ENCODE results near the gene GGN.
"Not testable (repeated sequence)": the region's sequence is repeated elsewhere in the genome, so short reads cannot be mapped to it uniquely, and the experiment has no call there.

The GGN gene, protein sequence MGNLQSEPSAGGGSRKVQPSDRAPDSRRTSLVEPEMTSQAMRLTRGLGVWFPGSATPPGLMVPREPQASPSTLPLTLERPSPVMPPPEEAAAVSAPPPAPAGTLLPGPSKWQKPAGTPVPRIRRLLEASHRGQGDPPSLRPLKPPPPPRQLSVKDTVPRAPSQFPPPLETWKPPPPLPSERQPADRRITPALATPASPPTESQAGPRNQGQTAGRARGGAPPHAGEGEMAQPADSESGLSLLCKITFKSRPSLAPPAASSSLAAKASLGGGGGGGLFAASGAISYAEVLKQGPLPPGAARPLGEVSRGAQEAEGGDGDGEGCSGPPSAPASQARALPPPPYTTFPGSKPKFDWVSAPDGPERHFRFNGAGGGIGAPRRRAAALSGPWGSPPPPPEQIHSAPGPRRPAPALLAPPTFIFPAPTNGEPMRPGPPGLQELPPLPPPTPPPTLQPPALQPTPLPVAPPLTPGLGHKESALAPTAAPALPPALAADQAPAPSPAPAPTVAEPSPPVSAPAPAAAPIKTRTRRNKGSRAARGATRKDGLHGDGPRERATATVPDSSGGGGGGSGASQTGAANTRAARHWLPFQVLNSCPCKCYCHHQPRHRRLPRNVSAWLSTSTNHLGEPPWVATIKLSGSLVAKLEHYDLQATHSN
- total RNA-seq, result 0.07 to 0.99 (median 0.18) reads per million in 17 experiments

DNA sequence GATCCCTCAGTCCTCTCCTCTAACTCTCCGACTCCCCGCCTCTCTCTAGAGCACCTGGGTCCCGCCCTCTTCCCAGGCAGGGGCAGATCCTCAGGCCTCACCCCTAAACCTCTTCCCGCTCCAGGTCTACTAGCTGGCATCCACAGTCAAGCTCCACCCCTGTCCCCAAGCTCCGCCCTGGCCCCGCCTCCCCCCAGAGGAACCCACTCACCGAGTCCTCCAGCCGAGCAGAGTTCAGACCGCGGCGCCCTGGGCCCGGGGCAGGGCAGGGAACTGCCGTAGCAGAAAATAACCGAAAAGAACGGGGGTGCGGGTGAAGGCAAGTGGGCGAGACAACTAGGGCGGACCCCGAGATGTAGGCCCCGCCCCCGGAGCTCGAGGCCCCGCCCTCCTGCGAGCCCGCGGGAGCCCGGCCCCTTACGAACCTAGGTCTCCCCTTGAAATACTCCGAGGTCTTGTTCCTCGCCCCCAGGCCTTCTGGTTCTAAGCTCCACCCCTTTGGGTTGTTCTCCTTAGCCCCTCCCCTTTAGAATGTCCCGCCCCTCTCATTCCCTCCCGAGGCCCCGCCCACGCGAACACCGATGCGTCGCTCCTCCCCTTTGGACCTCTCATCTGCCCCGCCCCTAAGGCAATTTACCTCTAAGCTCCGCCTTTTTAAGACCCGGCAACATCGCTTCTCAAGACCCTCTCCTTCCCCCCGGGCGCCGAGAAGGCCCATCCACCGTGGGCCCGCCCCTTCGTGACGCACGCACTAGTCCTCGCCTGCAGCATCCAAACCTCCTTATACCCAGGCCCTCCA lies at the start of gene GGN:
Gene GGN, minus strand, starts transcription at position 485 of the 799 bp plus-strand sequence. CDS start 773 bp downstream, outside the sequence.
- peak; percentile 64 to 82 (median 74) for DNase-seq

DNA sequence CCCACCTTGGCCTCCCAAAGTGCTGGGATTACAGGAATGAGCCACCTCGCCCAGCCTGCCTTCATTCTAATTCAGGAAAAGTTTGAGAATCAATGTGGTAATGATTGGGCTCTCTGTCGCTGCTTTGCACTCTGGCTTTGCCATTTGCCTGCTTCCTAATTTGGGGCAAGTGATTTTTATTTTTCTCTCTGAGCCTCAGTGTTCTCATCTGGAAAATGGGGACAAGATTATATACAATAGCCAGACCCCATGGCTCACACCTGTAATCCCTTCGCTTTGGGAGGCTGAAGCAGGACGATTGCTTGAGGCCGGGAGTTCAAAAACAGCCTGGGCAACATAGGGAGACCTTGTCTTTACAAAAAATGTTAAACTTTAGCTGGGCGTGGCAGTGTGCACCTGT lies 49.5 kb upstream of the GGN start:
- DNase-seq, result no peak

DNA sequence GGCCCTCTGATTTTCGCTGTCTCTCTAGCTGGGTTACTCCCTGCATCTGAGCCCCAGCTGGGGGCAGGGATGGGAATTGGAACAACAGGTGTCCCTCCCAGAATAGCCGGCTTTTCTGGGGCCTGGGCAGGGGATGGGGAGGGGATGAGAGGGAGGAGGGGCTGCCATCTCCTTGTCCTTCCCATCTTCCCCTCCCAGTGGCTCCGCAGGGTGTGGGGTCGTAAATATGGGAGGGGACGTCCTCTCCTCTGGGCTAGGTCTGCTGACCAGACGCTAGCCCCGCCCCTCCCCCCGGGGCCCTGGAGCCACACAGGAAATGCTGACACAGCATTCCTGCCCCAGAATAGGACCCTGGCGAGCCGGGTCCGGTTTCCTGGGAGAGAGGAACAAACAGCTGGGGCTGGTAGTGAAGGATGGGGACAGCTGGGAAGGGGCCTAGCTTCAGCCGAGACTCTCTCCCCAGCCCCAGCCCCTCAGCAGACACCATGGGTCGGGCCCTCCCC lies 46.8 kb upstream of the GGN start:
- DNase-seq, result peak in 1 of 4 experiments; percentile 12

DNA sequence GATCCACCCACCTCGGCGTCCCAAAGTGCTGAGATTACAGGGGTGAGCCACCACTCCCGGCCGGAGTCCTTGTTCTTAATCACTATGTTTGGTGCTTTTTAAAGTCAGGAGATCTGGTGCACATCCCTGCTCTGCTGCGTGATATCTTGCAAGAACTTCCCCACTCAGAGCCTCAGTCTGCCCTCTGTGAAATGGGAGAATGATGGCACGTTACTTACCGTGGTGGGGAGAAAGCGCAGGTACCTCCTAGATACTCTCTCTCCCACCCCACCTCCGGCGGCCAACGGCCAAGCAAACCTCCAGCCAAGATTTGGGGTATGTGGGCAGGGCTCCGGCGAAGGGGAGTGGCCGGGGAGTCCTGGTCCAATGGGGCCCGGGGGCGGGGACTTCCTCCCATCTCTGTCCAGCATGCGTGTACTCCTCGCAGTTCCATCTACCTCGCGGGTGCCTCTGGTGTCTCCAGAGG lies 45.5 kb upstream of the GGN start, which contains the start of gene RYR1:
Gene RYR1, plus strand, starts transcription at position 424 of the 466 bp plus-strand sequence. CDS start 139 bp downstream, outside the sequence.
- DNase-seq, result peak; percentile 23 to 72 (median 52)

DNA sequence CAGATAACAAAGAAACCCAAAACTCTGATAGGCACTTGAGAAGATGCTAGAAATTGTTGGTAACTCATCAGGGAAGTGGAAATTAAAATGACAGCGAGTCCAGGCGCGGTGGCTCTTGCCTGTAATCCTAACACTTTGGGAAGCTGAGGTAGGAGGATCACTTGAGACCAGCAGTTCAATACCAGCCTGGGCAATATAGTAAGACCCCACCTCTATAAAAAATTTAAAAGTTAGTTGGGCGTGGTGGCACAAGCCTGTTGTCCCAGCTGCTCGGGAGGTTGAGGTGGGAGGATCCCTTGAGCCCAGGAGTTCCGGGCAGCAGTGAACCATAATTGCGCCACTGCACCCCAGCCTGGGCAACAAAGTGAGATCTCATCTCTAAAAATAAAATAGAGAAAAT lies 43.1 kb upstream of the GGN start:
- no peak for DNase-seq

DNA sequence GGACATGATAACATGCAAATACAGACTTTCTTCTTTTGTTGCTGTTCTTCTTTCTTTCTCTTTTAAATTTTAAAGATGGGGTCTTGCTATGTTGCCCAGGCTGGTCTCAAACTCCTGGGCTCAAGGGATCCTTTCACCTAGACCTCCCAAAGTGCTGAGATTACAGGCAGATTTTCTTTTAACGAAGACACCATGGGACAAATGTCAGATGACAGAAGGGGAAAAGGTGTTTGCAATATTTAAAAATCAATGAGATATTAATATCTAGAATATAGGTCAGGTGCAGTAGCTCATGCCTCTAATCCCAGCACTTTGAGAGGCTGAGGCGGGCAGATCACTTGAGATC lies 42.0 kb upstream of the GGN start:
- DNase-seq, result no peak

DNA sequence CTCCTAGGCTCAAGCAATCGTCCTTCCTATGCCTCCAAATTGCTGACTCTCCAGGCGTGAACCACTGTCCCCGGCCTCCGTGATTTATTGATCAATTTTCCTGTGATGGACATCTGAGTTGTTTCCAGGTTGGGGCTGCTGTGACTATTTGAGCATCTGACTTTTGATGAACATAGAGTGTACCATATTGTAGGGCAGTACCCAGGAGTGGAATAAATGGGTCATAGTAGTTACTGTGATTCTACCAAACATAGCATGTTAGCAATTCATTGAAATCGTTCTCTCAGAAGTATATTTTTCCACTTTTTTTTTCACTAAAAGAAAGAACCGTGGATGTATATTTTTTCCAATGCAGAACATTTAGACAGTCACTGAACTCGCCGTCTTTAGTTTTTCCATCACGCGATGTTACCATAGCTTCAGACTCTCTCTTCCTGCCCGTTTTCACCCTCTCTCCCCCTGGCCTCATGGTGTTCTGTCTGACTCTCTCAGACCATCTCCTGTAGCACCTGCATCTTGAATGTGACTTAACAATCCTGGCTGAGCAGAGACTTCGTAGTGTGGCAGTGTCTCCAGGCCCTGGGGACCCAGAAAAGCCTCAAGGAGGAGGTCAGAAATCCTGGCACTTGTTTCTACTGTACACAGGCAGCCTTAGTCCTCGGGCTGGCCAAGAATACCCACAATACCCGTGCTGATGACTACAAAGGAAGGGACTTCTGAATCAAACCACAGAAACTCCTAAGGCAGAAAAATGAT lies 41.4 kb upstream of the GGN start:
- DNase-seq, result no peak

DNA sequence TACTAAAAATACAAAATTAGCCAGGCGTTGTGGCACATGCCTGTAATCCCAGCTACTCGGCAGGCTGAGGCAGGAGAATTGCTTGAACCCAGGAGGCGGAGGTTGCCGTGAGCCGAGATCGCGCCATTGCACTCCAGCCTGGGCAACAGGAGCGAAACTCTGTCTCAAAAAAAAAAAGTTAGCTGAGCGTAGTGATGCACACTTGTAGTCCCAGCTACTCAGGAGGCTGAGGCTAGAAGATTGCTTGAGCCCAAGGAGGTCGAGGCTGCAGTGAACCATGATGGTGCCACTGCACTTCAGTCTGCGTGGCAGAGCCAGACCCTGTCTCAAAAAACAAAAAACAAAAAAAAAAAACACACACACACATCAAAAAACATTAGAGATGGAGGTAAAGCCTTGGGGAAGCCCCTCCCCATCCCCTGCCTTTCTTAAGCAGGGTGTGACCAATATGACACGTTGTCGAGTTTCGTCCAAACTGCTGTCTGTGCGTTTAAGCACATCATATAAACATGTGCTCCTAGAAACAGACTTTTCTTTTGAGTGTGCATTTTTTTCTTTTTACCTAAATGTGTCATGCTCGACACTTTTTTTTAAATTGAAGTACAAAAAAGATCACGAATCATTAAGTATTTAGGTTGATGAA lies 39.3 kb upstream of the GGN start:
- DNase-seq, result not testable (repeated sequence)

DNA sequence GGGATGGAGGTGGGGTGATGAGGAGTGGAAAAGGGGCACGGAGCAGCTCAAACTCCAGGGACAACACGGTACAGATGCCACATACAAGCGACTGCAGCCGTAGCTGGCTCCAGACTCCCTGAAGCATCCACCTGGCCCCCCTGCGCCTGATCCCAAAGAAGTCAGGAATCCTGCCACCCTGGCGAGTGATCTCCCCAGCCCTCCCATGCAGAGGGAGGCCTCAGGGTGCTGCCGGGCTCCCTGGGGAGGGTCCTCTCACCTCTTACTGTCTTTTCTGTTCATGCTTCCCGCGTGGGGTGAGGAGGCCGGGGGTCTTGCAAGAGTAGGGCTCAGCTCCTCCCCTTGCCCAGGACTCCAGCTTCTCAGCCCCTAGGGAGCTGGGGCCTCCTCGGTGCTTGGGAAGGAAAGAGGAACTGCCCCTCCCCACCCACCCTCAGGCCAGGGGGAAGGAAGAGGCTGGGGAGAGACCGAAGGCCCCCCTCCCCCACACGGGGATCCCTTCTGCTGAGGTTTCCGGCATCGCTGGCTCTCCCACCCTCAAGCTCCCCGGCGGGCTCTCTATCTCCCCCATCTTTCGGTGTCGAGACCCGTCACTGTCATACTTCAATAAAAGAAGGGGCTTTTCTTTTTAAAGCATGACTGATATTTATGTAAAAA lies 38.1 kb upstream of the GGN start, which contains the start of gene RASGRP4:
Gene RASGRP4, minus strand, starts transcription at position 410 of the 657 bp plus-strand sequence. Its CDS starts 128 bp downstream, at position 282.
- peak; percentile 61 to 84 (median 77) for DNase-seq

DNA sequence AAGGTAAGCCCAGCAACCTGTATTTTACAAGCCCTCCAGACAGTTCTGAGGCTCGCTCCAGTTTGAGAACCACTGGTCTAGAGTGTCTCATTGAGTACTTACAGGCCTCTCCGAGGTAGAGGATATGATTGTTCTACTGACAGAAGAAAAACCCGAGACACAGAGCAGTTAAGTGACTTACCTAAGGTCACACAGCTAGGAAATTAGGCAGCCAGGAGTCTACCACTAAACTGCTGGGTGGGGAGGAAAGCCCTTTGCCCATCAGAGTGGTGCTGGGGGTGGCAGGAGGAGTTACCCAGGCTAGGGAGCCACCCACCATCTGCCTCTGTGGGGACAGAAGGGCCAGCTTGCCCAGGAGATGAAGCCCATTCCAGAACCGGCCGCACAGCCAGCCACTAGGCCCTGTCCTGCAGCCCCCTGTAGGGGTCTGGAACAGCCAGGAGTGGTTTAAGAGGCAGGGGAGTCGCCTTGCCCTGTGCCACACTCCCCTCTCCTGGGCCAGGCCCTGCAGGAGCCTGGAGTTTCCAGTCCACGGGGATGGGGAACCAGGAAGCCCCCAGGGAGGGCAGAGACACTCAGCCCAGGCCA lies 37.5 kb upstream of the GGN start:
- peak in 2 of 4 experiments; percentile 6 to 9 for DNase-seq

DNA sequence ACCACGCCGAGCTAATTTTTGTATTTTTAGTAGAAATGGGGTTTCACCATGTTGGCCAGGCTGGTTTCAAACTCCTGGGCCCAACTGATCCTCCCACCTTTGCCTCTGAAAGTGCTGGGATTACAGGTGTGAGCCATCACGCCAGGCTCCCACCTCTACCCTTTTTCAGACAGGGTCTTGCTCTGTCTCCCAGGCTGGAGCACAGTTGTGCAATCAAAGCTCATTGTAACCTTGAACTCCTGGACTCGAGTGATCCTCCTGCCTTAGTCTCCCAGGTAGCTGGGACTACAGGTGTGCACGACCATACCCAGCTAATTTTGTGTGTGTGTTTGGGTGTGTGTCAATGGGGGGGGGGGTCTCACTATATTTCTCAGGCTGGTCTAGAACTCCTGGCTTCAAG lies 36.4 kb upstream of the GGN start:
- no peak for DNase-seq

DNA sequence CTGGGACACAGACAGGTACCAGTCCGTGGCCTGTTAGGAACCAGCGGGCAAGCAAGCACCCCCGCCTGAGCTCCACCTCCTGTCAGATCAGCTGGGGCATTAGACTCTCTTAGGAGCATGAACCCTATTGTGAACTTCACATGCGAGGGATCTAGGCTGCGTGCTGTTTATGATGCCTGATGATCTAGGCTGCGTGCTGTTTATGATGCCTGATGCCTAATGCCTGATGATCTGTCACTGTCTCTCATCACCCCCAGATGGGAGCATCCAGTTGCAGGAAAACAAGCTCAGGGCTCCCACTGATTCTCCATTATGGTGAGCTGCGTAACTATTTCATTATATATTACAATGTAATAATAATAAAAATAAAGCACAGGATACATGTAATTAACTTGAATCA lies 34.6 kb upstream of the GGN start:
- DNase-seq, result no peak

DNA sequence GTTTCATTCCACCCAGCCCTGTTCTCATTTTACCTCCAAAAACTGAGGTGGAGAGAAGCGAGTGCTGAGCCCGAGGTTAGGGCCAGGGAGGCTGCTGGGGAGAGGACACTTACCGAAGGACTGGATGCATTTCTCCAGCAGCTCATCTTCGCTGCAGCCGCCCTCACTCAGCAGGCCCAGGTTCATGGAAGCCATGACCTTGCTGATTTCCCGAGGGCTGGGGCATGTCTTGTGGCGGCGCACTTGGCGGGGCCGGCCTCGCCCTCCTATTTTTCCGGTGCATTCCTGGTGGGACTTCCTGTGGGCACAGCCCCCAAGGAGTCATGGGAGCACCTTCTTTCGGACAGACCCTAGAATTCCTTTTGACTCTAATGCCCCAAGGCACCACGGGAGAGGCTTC lies 34.0 kb upstream of the GGN start:
- DNase-seq, result no peak

DNA sequence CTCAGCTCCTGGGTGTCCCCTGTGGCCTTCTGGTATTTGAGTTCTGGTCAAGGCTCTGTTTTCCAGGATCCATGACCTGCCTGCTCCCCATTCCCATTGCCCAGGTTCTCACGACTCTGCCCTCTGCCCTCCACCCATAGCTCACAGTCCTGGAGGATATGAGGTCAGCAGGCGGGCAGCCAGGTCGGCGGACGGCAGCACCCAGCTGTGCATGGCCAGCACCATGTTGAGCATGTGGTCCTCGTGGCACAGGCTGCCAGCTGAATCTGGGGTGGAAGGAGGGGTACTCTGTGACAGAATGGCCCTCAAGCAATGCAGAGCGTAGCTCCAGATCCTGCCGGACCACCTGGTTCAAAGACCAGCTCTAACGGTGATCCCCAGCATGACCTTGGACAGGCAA lies 33.1 kb upstream of the GGN start:
- DNase-seq, result no peak

DNA sequence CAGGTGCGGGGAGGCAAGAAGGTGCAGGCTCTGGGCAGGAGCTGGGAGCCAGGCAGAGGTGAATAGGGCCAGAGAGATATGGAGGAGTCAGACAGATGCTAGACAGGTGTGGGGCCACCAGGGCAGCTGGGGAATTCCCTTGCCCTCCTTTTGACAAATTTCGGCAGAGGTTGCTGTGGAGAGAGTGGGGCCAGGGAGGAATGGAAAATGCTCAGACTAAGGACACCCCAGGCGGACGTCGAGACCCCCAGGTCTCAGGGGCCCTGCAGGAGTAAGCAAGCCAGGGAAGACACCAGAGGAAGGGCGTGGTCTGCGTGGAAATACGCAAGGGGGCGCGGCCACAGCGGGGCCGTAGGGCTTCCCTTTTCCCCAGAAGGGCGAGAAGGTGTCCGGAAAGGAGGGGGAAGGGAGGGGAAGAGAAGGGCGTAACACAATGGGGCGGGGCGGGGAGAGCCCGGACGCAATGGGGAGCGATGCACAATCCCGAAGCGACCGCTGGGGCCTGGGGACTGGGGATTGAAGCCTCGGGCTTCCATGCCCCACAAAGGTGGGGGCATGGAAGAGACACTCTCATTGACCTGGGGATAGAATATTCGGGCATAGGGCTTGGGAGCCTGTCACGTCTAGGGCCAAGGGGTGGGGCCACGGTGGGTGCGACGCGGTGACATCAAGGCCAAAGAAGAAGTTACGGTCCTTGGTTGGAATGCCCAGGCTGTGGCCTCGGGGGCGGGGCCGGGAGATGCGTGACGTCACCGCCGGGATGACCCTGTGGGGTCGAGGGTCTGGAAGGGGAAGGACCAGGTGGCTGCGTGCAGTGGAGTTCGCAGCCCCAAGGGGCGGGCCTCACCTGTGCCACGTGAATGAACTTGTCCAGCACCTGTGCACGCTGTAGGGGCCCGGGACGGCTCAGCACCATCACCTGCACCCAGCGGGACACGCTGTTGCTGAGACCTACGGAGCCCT lies 30.0 kb upstream of the GGN start:
- peak; percentile 81 to 91 (median 88) for DNase-seq

DNA sequence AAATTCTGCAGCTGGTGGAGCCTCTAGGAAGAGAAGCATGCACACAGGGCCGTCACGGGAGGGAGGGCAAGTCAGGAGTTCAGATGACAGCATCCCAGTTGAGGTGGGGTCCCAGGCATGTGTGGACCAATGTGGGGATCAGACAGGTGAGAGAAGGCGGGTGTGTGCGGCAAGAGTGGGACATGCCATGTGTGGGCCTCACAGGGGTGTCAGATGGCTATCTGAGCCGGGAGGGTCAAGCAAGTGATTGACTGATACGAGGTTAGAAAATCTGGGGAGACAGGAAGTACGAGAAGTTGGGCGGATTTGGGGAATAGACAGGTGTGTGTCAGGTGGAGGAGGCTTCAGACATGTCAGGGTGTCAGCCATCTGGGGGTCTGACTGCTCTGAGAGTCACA lies 29.3 kb upstream of the GGN start:
- DNase-seq, result no peak

DNA sequence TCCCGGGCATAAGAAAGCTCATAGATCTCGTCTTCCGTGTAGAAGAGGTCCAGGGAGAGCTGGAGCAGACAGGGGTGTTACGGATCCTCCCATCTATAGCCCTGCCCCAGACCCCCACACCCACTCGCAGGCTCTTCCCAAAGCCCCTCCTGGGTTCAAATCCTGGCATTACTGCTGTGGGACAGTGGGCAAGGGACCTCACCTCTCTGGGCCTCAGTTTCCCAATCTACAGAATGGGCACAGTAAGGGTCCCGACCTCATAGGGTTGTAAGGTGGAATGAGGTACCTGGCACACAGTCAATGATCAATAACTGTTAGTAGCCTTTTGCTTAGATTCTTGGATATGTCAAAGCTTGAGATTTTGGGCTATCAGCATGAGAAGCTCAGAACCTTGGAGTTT lies 25.6 kb upstream of the GGN start:
- DNase-seq, result no peak

DNA sequence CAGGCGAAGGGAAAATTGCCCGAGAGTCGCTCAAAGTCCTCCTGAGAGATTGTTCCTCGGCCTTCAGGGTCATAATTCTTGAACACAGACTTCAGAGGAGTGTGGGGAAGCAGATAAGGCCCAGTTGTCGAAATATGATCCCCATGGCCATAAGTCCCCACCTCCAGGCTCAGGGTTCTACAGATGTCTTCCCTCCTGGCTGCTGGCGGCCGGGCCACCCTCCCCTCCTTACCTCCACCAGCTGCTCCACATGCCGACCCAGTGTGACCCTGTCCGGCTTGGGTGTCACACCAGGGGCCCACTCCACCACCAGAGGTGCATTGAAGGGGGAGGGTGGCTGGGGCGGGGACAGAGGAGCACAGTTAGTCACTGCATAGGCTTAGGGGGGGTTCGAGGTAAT lies 25.1 kb upstream of the GGN start:
- no peak for DNase-seq

DNA sequence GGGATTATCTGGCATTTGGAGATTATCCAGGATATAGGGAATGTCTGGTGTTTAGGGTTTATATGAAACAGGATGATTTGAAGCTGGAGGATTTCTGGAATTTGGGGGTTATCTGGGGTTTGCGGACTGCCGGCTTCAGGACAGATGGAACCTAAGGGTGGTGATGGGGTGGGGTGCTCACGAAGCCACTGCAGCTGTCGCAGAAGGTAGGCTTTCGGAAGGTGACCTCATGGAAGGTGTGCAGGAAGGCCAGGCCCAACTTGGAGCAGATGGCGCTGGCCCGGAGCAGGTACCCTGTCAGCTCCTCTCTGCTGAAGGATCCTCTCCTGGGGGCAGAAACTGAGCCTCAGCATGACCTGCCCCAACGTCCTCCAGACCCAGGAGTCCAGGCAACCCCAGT lies 24.7 kb upstream of the GGN start:
- DNase-seq, result no peak

Measured in suppressor macrophage (primary cell).